ENCODE measurements around the gene SIN3A. TPM values are rescaled to one million over a fixed set of nuclear protein-coding genes. Genes with fewer than 3 reads are reported as not detected.
"Not testable (repeated sequence)": the region's sequence is repeated elsewhere in the genome, so short reads cannot be mapped to it uniquely, and the experiment has no call there.

SIN3A gene
- total RNA-seq, 1 experiment from 2014 or later = 64.4 TPM

- no peaks in the 10 kb centered on the region for H3K27me3 Mint-ChIP-seq (ENCODE audit: insufficient read depth, unreplicated experiment)
- TF ChIP-seq CTCF (IDR thresholded peaks at IDR 0.05; ENCODE audit: insufficient read depth in 1 of 2, low read depth in 1 of 2, low read length in 1 of 2, severe bottlenecking in 1 of 2, unreplicated experiment in 1 of 2) = no peak
- H3K27ac Mint-ChIP-seq (ENCODE audit: unreplicated experiment) = no peak overlapping the region
- no peak for DNase-seq
- intact Hi-C loops (cut with micrococcal nuclease; ENCODE audit: unreplicated experiment) = no loop called here
- H3K4me3 ChIP-seq (ENCODE audit: low read depth, low read length) = no peak overlapping the region
- peaks cover 10% of the 10 kb centered on the region for H3K4me1 Mint-ChIP-seq (ENCODE audit: low read depth, unreplicated experiment)
- H3K27me3 ChIP-seq (replicated peaks; ENCODE audit: control insufficient read depth, insufficient read depth, low read length) = no peaks in the 10 kb centered on the region
- CTCF ChIA-PET = interaction anchor here (2.1 kb wide), 1 partner anchor 78 kb away, joined by 6 read pairs; no protein-coding TSS in a partner anchor
- H3K9me3 ChIP-seq = no peaks in the 10 kb centered on the region
- no peaks in the 10 kb centered on the region for H3K36me3 ChIP-seq (ENCODE audit: control insufficient read depth, insufficient read depth, low read length)
- H3K9me3 Mint-ChIP-seq (ENCODE audit: unreplicated experiment) = no peaks in the 10 kb centered on the region
- no peak overlapping the region for H3K4me3 Mint-ChIP-seq (ENCODE audit: unreplicated experiment)
- peaks cover 14% of the 10 kb centered on the region for H3K4me1 ChIP-seq
- peaks cover 21% of the 10 kb centered on the region for H3K36me3 Mint-ChIP-seq (ENCODE audit: insufficient read depth, unreplicated experiment)
- POLR2A ChIA-PET = interaction anchor here (0.7 kb wide), 1 partner anchor 403 kb away, joined by 10 read pairs; no protein-coding TSS in a partner anchor
- no TSS peak for BruUV-seq (replicated peaks)
Observed at GRCh38 chr15:75446151-75446550, 5.3 kb downstream of the SIN3A start.

- ChIA-PET POLR2A (interaction anchor here (0.7 kb wide), 1 partner anchor 402 kb away, joined by 10 read pairs; no protein-coding TSS in a partner anchor), CTCF (interaction anchor here (2.1 kb wide), 1 partner anchor 78 kb away, joined by 6 read pairs; no protein-coding TSS in a partner anchor)
- DNase-seq; H3K4me3 ChIP-seq (ENCODE audit: low read depth, low read length); H3K9me3 Mint-ChIP-seq (ENCODE audit: unreplicated experiment); H3K27me3 ChIP-seq (replicated peaks; ENCODE audit: control insufficient read depth, insufficient read depth, low read length); BruUV-seq (replicated peaks); H3K4me3 Mint-ChIP-seq (ENCODE audit: unreplicated experiment); intact Hi-C loops (cut with micrococcal nuclease; ENCODE audit: unreplicated experiment); H3K27ac Mint-ChIP-seq (ENCODE audit: unreplicated experiment); H3K27me3 Mint-ChIP-seq (ENCODE audit: insufficient read depth, unreplicated experiment); H3K36me3 ChIP-seq (ENCODE audit: control insufficient read depth, insufficient read depth, low read length); H3K9me3 ChIP-seq: not testable (repeated sequence)
- H3K4me1 ChIP-seq = peaks cover 14% of the 10 kb centered on the region
- Mint-ChIP-seq H3K36me3 (ENCODE audit: insufficient read depth, unreplicated experiment) (peaks cover 24% of the 10 kb centered on the region), H3K4me1 (ENCODE audit: low read depth, unreplicated experiment) (peaks cover 10% of the 10 kb centered on the region)
Observed at GRCh38 chr15:75445324-75445723, 6.2 kb downstream of the SIN3A start.

- CTCF ChIA-PET, POLR2A ChIA-PET: not testable (repeated sequence)
- peaks cover 28% of the 10 kb centered on the region for H3K36me3 Mint-ChIP-seq (ENCODE audit: insufficient read depth, unreplicated experiment)
Observed at GRCh38 chr15:75443972-75444453, 7.5 kb downstream of the SIN3A start.

GRCh38 chr15:75437721-75438120 is 13.8 kb downstream of the SIN3A start:
- no peak overlapping the region for H3K27ac Mint-ChIP-seq (ENCODE audit: unreplicated experiment)
- Histone ChIP-seq H3K9me3 (no peaks in the 10 kb centered on the region), H3K4me1 (no peaks in the 10 kb centered on the region), H3K4me3 (ENCODE audit: low read depth, low read length) (no peak overlapping the region), H3K36me3 (ENCODE audit: control insufficient read depth, insufficient read depth, low read length) (no peaks in the 10 kb centered on the region; the same call in 1 of the 2 replicates), H3K27me3 (replicated peaks; ENCODE audit: control insufficient read depth, insufficient read depth, low read length) (no peaks in the 10 kb centered on the region)
- ChIA-PET POLR2A (no interaction called here), CTCF (no interaction called here)
- intact Hi-C loops (cut with micrococcal nuclease; ENCODE audit: unreplicated experiment) = no loop called here
- TF ChIP-seq CTCF (IDR thresholded peaks at IDR 0.05; ENCODE audit: insufficient read depth in 1 of 2, low read depth in 1 of 2, low read length in 1 of 2, severe bottlenecking in 1 of 2, unreplicated experiment in 1 of 2) = no peak
- H3K36me3 Mint-ChIP-seq (ENCODE audit: insufficient read depth, unreplicated experiment) = peaks cover 74% of the 10 kb centered on the region
- no peaks in the 10 kb centered on the region for H3K9me3 Mint-ChIP-seq (ENCODE audit: unreplicated experiment)
- BruUV-seq (replicated peaks) = no TSS peak
- H3K4me3 Mint-ChIP-seq (ENCODE audit: unreplicated experiment) = no peak overlapping the region
- H3K4me1 Mint-ChIP-seq (ENCODE audit: low read depth, unreplicated experiment) = peaks cover 6% of the 10 kb centered on the region
- no peaks in the 10 kb centered on the region for H3K27me3 Mint-ChIP-seq (ENCODE audit: insufficient read depth, unreplicated experiment)
- no peak for DNase-seq

More at GRCh38 chr15:75443972-75444453, 7.5 kb downstream of the SIN3A start:
- DNase-seq; H3K4me3 Mint-ChIP-seq (ENCODE audit: unreplicated experiment); H3K9me3 ChIP-seq; H3K27me3 Mint-ChIP-seq (ENCODE audit: insufficient read depth, unreplicated experiment); BruUV-seq (replicated peaks); H3K4me3 ChIP-seq (ENCODE audit: low read depth, low read length); H3K9me3 Mint-ChIP-seq (ENCODE audit: unreplicated experiment); H3K4me1 ChIP-seq; H3K36me3 ChIP-seq (ENCODE audit: control insufficient read depth, insufficient read depth, low read length); H3K27ac Mint-ChIP-seq (ENCODE audit: unreplicated experiment); H3K27me3 ChIP-seq (replicated peaks; ENCODE audit: control insufficient read depth, insufficient read depth, low read length); intact Hi-C loops (cut with micrococcal nuclease; ENCODE audit: unreplicated experiment): not testable (repeated sequence)
- peaks cover 10% of the 10 kb centered on the region for H3K4me1 Mint-ChIP-seq (ENCODE audit: low read depth, unreplicated experiment)
